K562 (cell line): ENCODE data around the gene POU2F3. TPM values are rescaled to one million over a fixed set of nuclear protein-coding genes. Genes with fewer than 3 reads are reported as not detected.

Experiments used
- ATAC-seq: fragments of 200-7000 bp; cut with Tn5 transposase; 3 replicates; pipeline ENCODE4 v1.9.1; 2020; ENCODE audit warnings: moderate library complexity
- BruUV-seq: library from RNA; stranded (reverse); fragments of 400-500 nt; replicated peaks from 2 replicates; lab custom pipeline; 2021; lab: Mats Ljungman, UMichigan
- CTCF ChIA-PET: fragments of 300-600 bp; formaldehyde crosslinking; extraction: SDS; loops from one replicate; lab custom pipeline; 2021; ENCODE audit warnings: low intra/inter-chr PET ratio; lab: Yijun Ruan, JAX
- POLR2A ChIA-PET: fragments of 300-600, 350-650 bp; sonication (Branson Sonifier 250); formaldehyde crosslinking; extraction: SDS; loops from one replicate; lab custom pipeline; 2021; ENCODE audit warnings: antibody characterized with exemption, inconsistent platforms; lab: Yijun Ruan, JAX
- DNase-seq, 4 experiments: peaks; one replicate each; pipeline versions ENCODE4 v3.0.0 to v3.0.0-alpha.2; 2011 to 2018; ENCODE audit warnings: low spot score in 3 of 4, mixed read lengths in 3 of 4; ENCODE audit errors: extremely low read depth in 1 of 4
- FAIRE-seq: peaks from 2 replicates; lab custom pipeline; 2011; peaks lifted over from hg19 to GRCh38; lab: Jason Lieb, UNC
- H2AFZ ChIP-seq: 2 replicates; pipeline ENCODE4 v1.6.0; 2011; ENCODE audit warnings: low read depth, low read length, control low read depth, inconsistent platforms
- H3K27ac ChIP-seq: fragments of 200-600 bp; 3 replicates; pipeline ENCODE4 v1.8.0; 2011; ENCODE audit warnings: low read depth, mild to moderate bottlenecking, control low read depth, inconsistent platforms, low read length, moderate library complexity, mixed read lengths; ENCODE audit errors: extremely low read depth
- H3K27me3 ChIP-seq, 2 experiments: fragments of 300-600 bp in 1 of 2; 2 replicates in 1 of 2; 3 replicates in 1 of 2; pipeline versions ENCODE4 v1.6.0 to v1.8.0; 2011; ENCODE audit warnings: inconsistent platforms in 2 of 2, low read length in 2 of 2, mild to moderate bottlenecking in 1 of 2, mixed read lengths in 1 of 2, moderate library complexity in 1 of 2; ENCODE audit not compliant: control insufficient read depth in 2 of 2, insufficient read depth in 2 of 2
- H3K36me3 ChIP-seq: fragments of 300-600 bp; 3 replicates; pipeline ENCODE4 v1.8.0; 2011; ENCODE audit warnings: mild to moderate bottlenecking, low read length, inconsistent platforms; ENCODE audit not compliant: control insufficient read depth, insufficient read depth
- H3K4me1 ChIP-seq, 2 experiments: fragments of 200-600 bp in 1 of 2; replicated peaks in 1 of 2; 2 replicates in 1 of 2; 3 replicates in 1 of 2; pipeline versions ENCODE4 v1.5.1 to v1.8.0; 2011; ENCODE audit warnings: inconsistent platforms in 2 of 2, low read length in 2 of 2, mild to moderate bottlenecking in 1 of 2, mixed read lengths in 1 of 2, moderate library complexity in 1 of 2; ENCODE audit not compliant: control insufficient read depth in 2 of 2, insufficient read depth in 2 of 2
- H3K4me2 ChIP-seq: 2 replicates; pipeline ENCODE4 v1.6.1; 2011; ENCODE audit warnings: low read length, control low read depth, inconsistent platforms, mixed read lengths; ENCODE audit not compliant: insufficient read depth
- H3K4me3 ChIP-seq: fragments of 200-600 bp; sonication (generic), shearing (Covaris generic); 2 replicates; pipeline ENCODE4 v1.5.1; 2016; ENCODE audit warnings: control low read depth, inconsistent platforms
- H3K79me2 ChIP-seq: fragments of 200-600 bp; 3 replicates; pipeline ENCODE4 v1.8.0; 2011; ENCODE audit warnings: low read length, inconsistent platforms; ENCODE audit not compliant: control insufficient read depth, insufficient read depth
- H3K9ac ChIP-seq, 2 experiments: 2 replicates each; pipeline versions ENCODE4 v1.6.0 to v1.6.1; 2011; ENCODE audit warnings: low read depth in 2 of 2, low read length in 2 of 2, control low read depth in 1 of 2, inconsistent platforms in 1 of 2, mild to moderate bottlenecking in 1 of 2, mixed read lengths in 1 of 2; ENCODE audit not compliant: insufficient read depth in 1 of 2
- H3K9me1 ChIP-seq: one replicate; pipeline ENCODE4 v1.6.0; 2011; ENCODE audit warnings: inconsistent platforms, mild to moderate bottlenecking, low read length, moderate library complexity; ENCODE audit not compliant: control insufficient read depth, insufficient read depth
- H3K9me3 ChIP-seq: replicated peaks from 2 replicates; pipeline ENCODE4 v1.5.1; 2011; ENCODE audit warnings: low read depth, low read length, inconsistent platforms; ENCODE audit not compliant: control insufficient read depth, insufficient read depth
- H4K20me1 ChIP-seq: replicated peaks from 2 replicates; pipeline ENCODE4 v1.6.1; 2011; ENCODE audit warnings: low read length, inconsistent platforms, mixed read lengths; ENCODE audit not compliant: control insufficient read depth, insufficient read depth
- ATF4 ChIP-seq: fragments of 450-650 bp; formaldehyde crosslinking; IDR thresholded peaks from 2 replicates; pipeline ENCODE4 v1.4.0; 2022; ENCODE audit warnings: mild to moderate bottlenecking, moderate library complexity
- E2F8 ChIP-seq: fragments of 450-650 bp; IDR thresholded peaks from 2 replicates; pipeline ENCODE4 v1.7.1; 2018; ENCODE audit warnings: mild to moderate bottlenecking, low read depth; ENCODE audit not compliant: partially characterized antibody
- HMBOX1 ChIP-seq: sonication (generic); IDR thresholded peaks from 2 replicates; pipeline ENCODE4 v1.6.1; 2016
- KDM1A ChIP-seq, 2 experiments: fragments of 450-650 bp; IDR thresholded peaks; 2 replicates each; pipeline ENCODE4 v1.6.1; 2016; ENCODE audit warnings: mild to moderate bottlenecking in 2 of 2
- KHSRP ChIP-seq: fragments of 450-650 bp; IDR thresholded peaks from 2 replicates; pipeline ENCODE4 v1.6.1; 2017
- LCOR ChIP-seq: sonication (generic); formaldehyde crosslinking; IDR thresholded peaks from 2 replicates; pipeline ENCODE4 v1.8.0; 2022; ENCODE audit warnings: mild to moderate bottlenecking, missing genetic modification reagents
- MXD1 ChIP-seq: fragments of 250-450 bp; sonication (Bioruptor Pico); IDR thresholded peaks from 2 replicates; pipeline ENCODE4 v1.8.0; 2021; ENCODE audit warnings: borderline replicate concordance, mild to moderate bottlenecking, moderate library complexity; ENCODE audit not compliant: poor library complexity, severe bottlenecking
- RREB1 ChIP-seq: fragments of 250-450 bp; sonication (Bioruptor Pico); IDR thresholded peaks from 2 replicates; pipeline ENCODE4 v1.4.0; 2020
- TFAM ChIP-seq: fragments of 250-450 bp; sonication (Bioruptor Pico); conservative IDR thresholded peaks from 2 replicates; pipeline ENCODE4 v1.5.0; 2021; ENCODE audit warnings: mild to moderate bottlenecking, moderate library complexity
- ZNF263 ChIP-seq: sonication (generic); formaldehyde crosslinking; IDR thresholded peaks from 2 replicates; pipeline ENCODE4 v1.8.0; 2022; ENCODE audit warnings: mild to moderate bottlenecking, missing genetic modification reagents, borderline replicate concordance
- in situ Hi-C: fragments of 300-500 bp; cut with MboI; formaldehyde crosslinking; loops from 4 replicates; pipeline ENCODE4 v1.15.0; 2018; ENCODE audit warnings: inconsistent platforms, mixed read lengths
- intact Hi-C: fragments of 100-400 bp; cut with micrococcal nuclease; formaldehyde crosslinking; loops from 2 replicates; pipeline ENCODE4 v1.14.2; 2022
- polyA plus RNA-seq, 8 experiments: library from polyadenylated mRNA; depleted of rRNA in 4 of 8; stranded (reverse) in 5 of 8; unstranded in 3 of 8; fragments of >200 nt; fragmentation: Nextera tagmentation in 2 of 8; fragmentation: Illumina TruSeq in 1 of 8; extraction: Ambion mirVana in 2 of 8; extraction: Trizol in 1 of 8; gene quantifications; 2 replicates each; pipeline versions ENCODE4 v1.2.1 to v1.2.3, GENCODE V29; 2011 to 2014; ENCODE audit warnings: inconsistent platforms in 1 of 8, missing spikeins in 1 of 8
- total RNA-seq, 7 experiments: library from RNA; depleted of rRNA in 6 of 7; stranded (reverse); fragments of >200 nt in 6 of 7; fragmentation: Illumina TruSeq in 2 of 7; extraction: Trizol in 2 of 7; gene quantifications; 2 replicates each; pipeline versions ENCODE4 v1.2.1 to v1.2.3, GENCODE V29; 2011 to 2021; ENCODE audit warnings: low replicate concordance in 1 of 7

Gene POU2F3
- total and polyA plus RNA-seq, 9 of the 15 experiments (the other 6 are each of a cell fraction or from before 2014, with no cell fraction given) = not detected

- TF ChIP-seq ATF4 (CRISPR knock-in tag) (no peak), KDM1A (IDR thresholded peaks at IDR 0.05) (no peak), MXD1 (no peak), E2F8 (no peak)
These were observed 20.7 kb downstream of the POU2F3 start (continued) for GRCh38 chr11:120260616-120261015.

GRCh38 chr11:120261321-120261720 is 21.4 kb downstream of the POU2F3 start:
- H3K27me3 ChIP-seq = peaks cover 42 to 74% of the 10 kb centered on the region in 2 experiments
- ATAC-seq (no peak), FAIRE-seq (no peak), DNase-seq (no peak)
- H4K20me1 ChIP-seq = no peaks in the 10 kb centered on the region; the same call in 1 of the 2 replicates
- H2AFZ ChIP-seq = no peak overlapping the region
- H3K9ac ChIP-seq = no peak overlapping the region
- CTCF ChIA-PET = no interaction called here
- no peak overlapping the region for H3K4me3 ChIP-seq
- no peaks in the 10 kb centered on the region for H3K9me1 ChIP-seq
- intact Hi-C loops = no loop called here
- POLR2A ChIA-PET = no interaction called here
- no peaks in the 10 kb centered on the region for H3K9me3 ChIP-seq
- BruUV-seq = no TSS peak
- no peak overlapping the region for H3K4me2 ChIP-seq
- H3K27ac ChIP-seq = no peak overlapping the region
- no peaks in the 10 kb centered on the region for H3K4me1 ChIP-seq
- in situ Hi-C loops = no loop called here
- no peaks in the 10 kb centered on the region for H3K36me3 ChIP-seq
- H3K79me2 ChIP-seq = no peaks in the 10 kb centered on the region
- no peak for TF ChIP-seq ZNF263 (CRISPR knock-in tag)
- no peak for TF ChIP-seq HMBOX1
- no peak for TF ChIP-seq RREB1 (CRISPR knock-in tag)
- no peak for TF ChIP-seq TFAM (CRISPR knock-in tag)
- TF ChIP-seq LCOR (CRISPR knock-in tag) = no peak
- TF ChIP-seq KHSRP = no peak
